Panc1 (cell line): ENCODE data around the gene SUMF1. TPM values are rescaled to one million over a fixed set of nuclear protein-coding genes. Genes with fewer than 3 reads are reported as not detected.

ENCODE experiments used
- ATAC-seq: fragments of 200-7000 bp; cut with Tn5 transposase; 2 replicates; pipeline ENCODE4 v1.9.1; 2020; ENCODE audit warnings: mild to moderate bottlenecking, moderate library complexity
- BruUV-seq: library from RNA; stranded (reverse); fragments of 400-500 nt; replicated peaks from 2 replicates; lab custom pipeline; 2021; lab: Mats Ljungman, UMichigan
- CTCF ChIA-PET: fragments of 300-600 bp; sonication (Branson Sonifier 250); formaldehyde crosslinking; loops from one replicate; lab custom pipeline; 2022; ENCODE audit warnings: antibody characterized with exemption; lab: Charles Lee
- POLR2A ChIA-PET: fragments of 300-600 bp; sonication (Branson Sonifier 250); formaldehyde crosslinking; loops from one replicate; lab custom pipeline; 2022; ENCODE audit warnings: antibody characterized with exemption; lab: Charles Lee
- DNase-seq: peaks from one replicate; pipeline ENCODE4 v3.0.0-alpha.2; 2010; ENCODE audit warnings: low read depth, low spot score
- H3K27ac ChIP-seq: 2 replicates; pipeline ENCODE4 v1.5.1; 2011; ENCODE audit warnings: mild to moderate bottlenecking, low read length, inconsistent platforms
- H3K27me3 ChIP-seq: fragments of 200-500 bp; sonication (Bioruptor generic); 2 replicates; pipeline ENCODE4 v1.6.0; 2014; ENCODE audit warnings: low read length, inconsistent platforms; ENCODE audit not compliant: control insufficient read depth, insufficient read depth
- H3K36me3 ChIP-seq: fragments of 200-500 bp; sonication (Bioruptor generic); 2 replicates; pipeline ENCODE4 v1.5.1; 2014; ENCODE audit warnings: inconsistent platforms, mild to moderate bottlenecking, low read length, moderate library complexity; ENCODE audit not compliant: control insufficient read depth, insufficient read depth
- H3K4me1 ChIP-seq: 2 replicates; pipeline ENCODE4 v1.5.1; 2011; ENCODE audit warnings: inconsistent platforms, mild to moderate bottlenecking, low read length, moderate library complexity; ENCODE audit not compliant: control insufficient read depth, insufficient read depth
- H3K4me3 ChIP-seq, 2 experiments: 2 replicates each; pipeline ENCODE4 v1.5.1; 2011 to 2012; ENCODE audit warnings: low read depth in 2 of 2, low read length in 2 of 2, mild to moderate bottlenecking in 2 of 2, inconsistent platforms in 1 of 2, moderate library complexity in 1 of 2
- H3K9me3 ChIP-seq: fragments of 200-500 bp; sonication (Bioruptor generic); 2 replicates; pipeline ENCODE4 v1.5.1; 2014; ENCODE audit warnings: low read depth, mild to moderate bottlenecking, inconsistent platforms, low read length, moderate library complexity; ENCODE audit not compliant: control insufficient read depth, insufficient read depth
- POLR2AphosphoS5 ChIP-seq: IDR thresholded peaks from 2 replicates; pipeline ENCODE4 v1.6.1; 2012; ENCODE audit warnings: mild to moderate bottlenecking, low read depth, low read length, moderate library complexity
- SIN3A ChIP-seq: IDR thresholded peaks from 2 replicates; pipeline ENCODE4 v1.6.1; 2012; ENCODE audit warnings: low read depth, mild to moderate bottlenecking, low read length, moderate library complexity, borderline replicate concordance; ENCODE audit not compliant: insufficient read depth
- TCF7L2 ChIP-seq: IDR thresholded peaks from 2 replicates; pipeline ENCODE4 v1.6.1; 2011; ENCODE audit warnings: mild to moderate bottlenecking, low read depth, low read length, inconsistent platforms
- in situ Hi-C: cut with HindIII; loops from 2 replicates; pipeline ENCODE4 v1.10.0; 2016; ENCODE audit warnings: low sequenced_read_pairs, low pct_unique_long_range_greater_than_20kb
- intact Hi-C: fragments of 100-400 bp; cut with micrococcal nuclease; formaldehyde crosslinking; loops from one replicate; pipeline ENCODE4 v1.10.0; 2022; ENCODE audit not compliant: unreplicated experiment
- total RNA-seq: library from RNA; stranded (reverse); gene quantifications from one replicate; pipeline ENCODE4 v1.2.1, GENCODE V29; 2021; ENCODE audit not compliant: unreplicated experiment
- TF ChIP-seq, protein P1 (sequence below): fragments of 450-650 bp; IDR thresholded peaks from 2 replicates; pipeline ENCODE4 v1.5.1; 2017; ENCODE audit warnings: mild to moderate bottlenecking
- TF ChIP-seq, protein P2 (sequence below), 2 experiments: IDR thresholded peaks; 2 replicates each; pipeline ENCODE4 v1.6.1; 2011 to 2012; ENCODE audit warnings: low read depth in 2 of 2, control low read depth in 1 of 2, low read length in 1 of 2, mild to moderate bottlenecking in 1 of 2, moderate library complexity in 1 of 2; ENCODE audit not compliant: insufficient read depth in 1 of 2

Gene SUMF1
- total RNA-seq, 1 experiment from 2014 or later, result 15.5 TPM

DNA sequence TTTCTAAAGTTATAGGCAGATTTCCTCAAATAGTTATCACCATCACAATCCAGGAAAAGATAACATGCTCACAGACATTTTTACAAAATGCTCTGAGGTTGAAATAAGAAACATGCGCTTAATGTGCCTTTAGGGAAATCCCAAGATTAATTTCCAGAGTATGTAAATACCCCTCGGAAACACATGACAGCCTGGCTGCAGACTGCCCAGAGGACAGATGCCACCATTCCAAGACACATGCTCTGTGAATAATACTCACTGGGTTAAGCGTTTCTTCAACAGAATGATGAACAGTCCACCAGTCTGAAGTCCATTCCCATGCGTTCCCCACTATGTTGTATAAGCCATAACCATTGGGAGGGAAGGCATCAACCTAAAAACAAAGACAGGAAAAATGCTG lies 56.5 kb downstream of the SUMF1 start:
- H3K27me3 ChIP-seq, result no peaks in the 10 kb centered on the region
- ChIA-PET CTCF (interaction anchor here (0.6 kb wide), 1 partner anchor 60 kb away, joined by 3 read pairs; no protein-coding TSS in a partner anchor), POLR2A (no interaction called here)
- TF ChIP-seq SIN3A (no peak), POLR2AphosphoS5 (no peak), TCF7L2 (no peak)
- TF ChIP-seq, protein P1, sequence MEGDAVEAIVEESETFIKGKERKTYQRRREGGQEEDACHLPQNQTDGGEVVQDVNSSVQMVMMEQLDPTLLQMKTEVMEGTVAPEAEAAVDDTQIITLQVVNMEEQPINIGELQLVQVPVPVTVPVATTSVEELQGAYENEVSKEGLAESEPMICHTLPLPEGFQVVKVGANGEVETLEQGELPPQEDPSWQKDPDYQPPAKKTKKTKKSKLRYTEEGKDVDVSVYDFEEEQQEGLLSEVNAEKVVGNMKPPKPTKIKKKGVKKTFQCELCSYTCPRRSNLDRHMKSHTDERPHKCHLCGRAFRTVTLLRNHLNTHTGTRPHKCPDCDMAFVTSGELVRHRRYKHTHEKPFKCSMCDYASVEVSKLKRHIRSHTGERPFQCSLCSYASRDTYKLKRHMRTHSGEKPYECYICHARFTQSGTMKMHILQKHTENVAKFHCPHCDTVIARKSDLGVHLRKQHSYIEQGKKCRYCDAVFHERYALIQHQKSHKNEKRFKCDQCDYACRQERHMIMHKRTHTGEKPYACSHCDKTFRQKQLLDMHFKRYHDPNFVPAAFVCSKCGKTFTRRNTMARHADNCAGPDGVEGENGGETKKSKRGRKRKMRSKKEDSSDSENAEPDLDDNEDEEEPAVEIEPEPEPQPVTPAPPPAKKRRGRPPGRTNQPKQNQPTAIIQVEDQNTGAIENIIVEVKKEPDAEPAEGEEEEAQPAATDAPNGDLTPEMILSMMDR, result no peak
- TF ChIP-seq, protein P2, sequence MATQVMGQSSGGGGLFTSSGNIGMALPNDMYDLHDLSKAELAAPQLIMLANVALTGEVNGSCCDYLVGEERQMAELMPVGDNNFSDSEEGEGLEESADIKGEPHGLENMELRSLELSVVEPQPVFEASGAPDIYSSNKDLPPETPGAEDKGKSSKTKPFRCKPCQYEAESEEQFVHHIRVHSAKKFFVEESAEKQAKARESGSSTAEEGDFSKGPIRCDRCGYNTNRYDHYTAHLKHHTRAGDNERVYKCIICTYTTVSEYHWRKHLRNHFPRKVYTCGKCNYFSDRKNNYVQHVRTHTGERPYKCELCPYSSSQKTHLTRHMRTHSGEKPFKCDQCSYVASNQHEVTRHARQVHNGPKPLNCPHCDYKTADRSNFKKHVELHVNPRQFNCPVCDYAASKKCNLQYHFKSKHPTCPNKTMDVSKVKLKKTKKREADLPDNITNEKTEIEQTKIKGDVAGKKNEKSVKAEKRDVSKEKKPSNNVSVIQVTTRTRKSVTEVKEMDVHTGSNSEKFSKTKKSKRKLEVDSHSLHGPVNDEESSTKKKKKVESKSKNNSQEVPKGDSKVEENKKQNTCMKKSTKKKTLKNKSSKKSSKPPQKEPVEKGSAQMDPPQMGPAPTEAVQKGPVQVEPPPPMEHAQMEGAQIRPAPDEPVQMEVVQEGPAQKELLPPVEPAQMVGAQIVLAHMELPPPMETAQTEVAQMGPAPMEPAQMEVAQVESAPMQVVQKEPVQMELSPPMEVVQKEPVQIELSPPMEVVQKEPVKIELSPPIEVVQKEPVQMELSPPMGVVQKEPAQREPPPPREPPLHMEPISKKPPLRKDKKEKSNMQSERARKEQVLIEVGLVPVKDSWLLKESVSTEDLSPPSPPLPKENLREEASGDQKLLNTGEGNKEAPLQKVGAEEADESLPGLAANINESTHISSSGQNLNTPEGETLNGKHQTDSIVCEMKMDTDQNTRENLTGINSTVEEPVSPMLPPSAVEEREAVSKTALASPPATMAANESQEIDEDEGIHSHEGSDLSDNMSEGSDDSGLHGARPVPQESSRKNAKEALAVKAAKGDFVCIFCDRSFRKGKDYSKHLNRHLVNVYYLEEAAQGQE (IDR thresholded peaks at IDR 0.05; ENCODE audit: insufficient read depth in 1 of 2, low read depth in 2 of 2, low read length in 1 of 2), result no peak
- no peaks in the 10 kb centered on the region for H3K36me3 ChIP-seq
- no peak overlapping the region for H3K27ac ChIP-seq
- DNase-seq, result no peak
- ATAC-seq, result no peak
- no peak overlapping the region for H3K4me3 ChIP-seq
- no peaks in the 10 kb centered on the region for H3K9me3 ChIP-seq
- in situ Hi-C loops, result no loop called here
- intact Hi-C loops, result no loop called here
- BruUV-seq, result no TSS peak
- H3K4me1 ChIP-seq, result no peaks in the 10 kb centered on the region

DNA sequence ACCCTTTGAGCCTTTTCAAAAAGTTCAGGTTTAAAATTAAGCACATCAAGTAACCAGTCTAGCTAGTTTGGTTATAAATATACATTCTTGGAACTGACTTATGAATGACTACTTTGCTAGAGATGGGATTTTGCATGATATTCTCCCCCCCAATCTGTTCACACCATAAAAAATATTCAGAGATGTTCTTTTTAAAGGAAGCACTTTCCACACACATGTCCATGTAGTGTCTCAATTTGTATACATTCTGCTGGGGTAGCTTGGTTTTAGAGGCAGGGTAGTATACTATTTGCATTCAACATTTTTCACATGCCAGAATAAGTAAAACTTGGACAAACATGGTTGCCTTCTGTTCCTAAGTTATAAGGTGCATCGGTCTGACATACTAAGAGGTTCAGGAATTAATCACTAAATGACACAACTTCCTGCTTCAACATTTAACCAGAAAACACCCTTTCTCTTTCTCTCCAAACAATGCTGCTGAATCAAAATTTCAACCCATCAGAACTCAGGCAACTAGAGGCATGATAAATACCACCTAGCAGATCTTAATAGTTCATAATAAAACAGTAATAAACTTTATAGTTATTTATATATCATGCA lies 57.0 kb downstream of the SUMF1 start:
- Histone ChIP-seq H3K9me3 (no peaks in the 10 kb centered on the region), H3K4me1 (no peaks in the 10 kb centered on the region), H3K36me3 (no peaks in the 10 kb centered on the region), H3K4me3 (no peak overlapping the region), H3K27ac (no peak overlapping the region), H3K27me3 (no peaks in the 10 kb centered on the region)
- intact Hi-C loops (no loop called here), in situ Hi-C loops (no loop called here)
- DNase-seq (no peak), ATAC-seq (no peak)
- no TSS peak for BruUV-seq
- POLR2A ChIA-PET, result no interaction called here
- TF ChIP-seq, protein P1, result no peak
- TF ChIP-seq POLR2AphosphoS5 (no peak), TCF7L2 (no peak)
- CTCF ChIA-PET, result no interaction called here
